Spleen (tissue), 11 donors: ENCODE measurements around the gene PITPNC1. TPM values are rescaled to one million over a fixed set of nuclear protein-coding genes. Genes with fewer than 3 reads are reported as not detected.

Source experiments
- DNase-seq: peaks from one replicate; pipeline ENCODE4 v3.0.0-alpha.2; 2020
- H3K27ac ChIP-seq, 8 donors: fragments of 200-600 bp; sonication (generic) in 7 of 8; 1 replicate in 4 of 8; 2 replicates in 4 of 8; pipeline versions ENCODE4 v1.5.0 to v1.8.0; 2016 to 2021; ENCODE audit warnings: inconsistent platforms in 4 of 8, mild to moderate bottlenecking in 4 of 8, moderate library complexity in 1 of 8
- H3K27me3 ChIP-seq, 7 donors: fragments of 200-600 bp; sonication (generic) in 6 of 7; replicated peaks in 1 of 7; 1 replicate in 4 of 7; 2 replicates in 3 of 7; pipeline versions ENCODE4 v1.5.0 to v1.8.0; 2016 to 2021; ENCODE audit warnings: inconsistent platforms in 3 of 7, mild to moderate bottlenecking in 1 of 7
- H3K36me3 ChIP-seq, 6 donors: fragments of 200-600 bp; sonication (generic) in 5 of 6; 1 replicate in 4 of 6; 2 replicates in 2 of 6; pipeline versions ENCODE4 v1.5.0 to v1.8.0; 2016 to 2021; ENCODE audit warnings: inconsistent platforms in 2 of 6
- H3K4me1 ChIP-seq, 6 donors: fragments of 200-600 bp; sonication (generic) in 5 of 6; 1 replicate in 3 of 6; 2 replicates in 3 of 6; pipeline versions ENCODE4 v1.5.0 to v1.8.0; 2016 to 2021; ENCODE audit warnings: inconsistent platforms in 3 of 6
- H3K4me3 ChIP-seq, 8 donors: fragments of 200-600 bp; sonication (generic) in 7 of 8; 1 replicate in 4 of 8; 2 replicates in 4 of 8; pipeline versions ENCODE4 v1.5.0 to v1.8.0; 2016 to 2021; ENCODE audit warnings: inconsistent platforms in 4 of 8, mild to moderate bottlenecking in 4 of 8, moderate library complexity in 2 of 8
- H3K9me3 ChIP-seq, 8 donors: fragments of 200-600 bp; sonication (generic) in 7 of 8; 1 replicate in 4 of 8; 2 replicates in 4 of 8; pipeline versions ENCODE4 v1.5.0 to v1.8.0; 2016 to 2021; ENCODE audit warnings: inconsistent platforms in 4 of 8
- POLR2A ChIP-seq, 3 donors: fragments of 450-650 bp; IDR thresholded peaks; one replicate each; pipeline ENCODE4 v1.5.1; 2017; ENCODE audit warnings: antibody characterized with exemption in 3 of 3, mild to moderate bottlenecking in 1 of 3
- POLR2AphosphoS5 ChIP-seq, 3 donors: sonication (generic); formaldehyde crosslinking; IDR thresholded peaks; one replicate each; pipeline ENCODE4 v1.5.1; 2017; ENCODE audit warnings: antibody characterized with exemption in 3 of 3
- WGBS, 5 donors: extraction: QIAGEN DNeasy Blood & Tissue Kit in 3 of 5; methylation state at CpG; one replicate each; pipeline versions ENCODE4 v1.1.5 to v1.1.7; 2013 to 2018; 5-methylcytosine and 5-hydroxymethylcytosine counted together
- intact Hi-C: fragments of 100-400 bp; cut with DNase I; formaldehyde crosslinking; loops from one replicate; pipeline ENCODE4 v1.15.0; 2023; ENCODE audit warnings: low total_unique reads
- polyA plus RNA-seq, 3 donors: library from polyadenylated mRNA; stranded (reverse); fragments of 200-250 nt; gene quantifications; one replicate each; pipeline ENCODE4 v1.2.1, GENCODE V29; 2013
- total RNA-seq, 7 donors: library from RNA; depleted of rRNA in 3 of 7; stranded (reverse); fragments of >200 nt in 3 of 7; fragmentation: NEBNext Ultra II Directional in 4 of 7; extraction: Animal tissue kit (Norgen Biotek cat#: 25700) in 4 of 7; gene quantifications; one replicate each; pipeline versions ENCODE4 v1.1.0 to v1.2.1, GENCODE V29; 2016 to 2021
- TF ChIP-seq, protein P1 (sequence below), 11 experiments: fragments of 200-600 bp in 7 of 11; fragments of 450-650 bp in 4 of 11; sonication (generic) in 4 of 11; IDR thresholded peaks in 8 of 11; conservative IDR thresholded peaks in 3 of 11; 1 replicate in 7 of 11; 2 replicates in 4 of 11; pipeline versions ENCODE4 v1.4.0 to v1.8.0; 2016 to 2021; ENCODE audit warnings: antibody characterized with exemption in 11 of 11, inconsistent platforms in 4 of 11, mild to moderate bottlenecking in 1 of 11
- donor health status: healthy with polysubstance abuse.
- donor health status: DM: no; HTN: no; CAD: no; lungs with moderate emphysema.
- donor health status: DM: no; HTN: no; CAD: no.
- donor health status: Bipolar disorder and iron deficiency.
- donor health status: healthy.
- donor health status: DM: no; HTN: no; CAD: no.
- donor health status: DM: yes; HTN: yes; CAD: no.

The PITPNC1 gene
- total and polyA plus RNA-seq, 10 donors = 5.8 to 33.8 (median 18.8) TPM

DNA sequence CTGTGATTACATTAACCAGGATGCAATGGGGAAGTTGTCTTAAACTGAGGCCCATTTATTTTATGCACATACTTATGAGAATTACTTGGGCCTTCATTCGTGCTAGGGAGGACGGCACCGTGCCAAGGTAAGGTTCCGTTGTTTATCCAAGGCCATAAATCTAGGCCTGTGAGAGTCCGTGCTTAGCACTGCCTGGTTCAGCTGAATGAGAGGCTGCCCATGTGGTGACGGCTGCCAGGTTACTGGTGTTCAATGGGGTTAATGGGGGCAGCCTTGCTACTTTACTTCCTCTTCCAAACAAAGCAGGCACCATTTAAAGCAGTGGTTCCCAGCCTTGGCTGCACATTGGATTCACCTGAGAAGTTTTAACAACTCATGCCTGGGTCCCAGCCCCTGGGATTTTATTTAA is 205.6 kb downstream of the PITPNC1 start:
- TF ChIP-seq POLR2A (IDR thresholded peaks at IDR 0.05) = no peak
- TF ChIP-seq POLR2AphosphoS5 (IDR thresholded peaks at IDR 0.05) = no peak
- TF ChIP-seq, protein P1, sequence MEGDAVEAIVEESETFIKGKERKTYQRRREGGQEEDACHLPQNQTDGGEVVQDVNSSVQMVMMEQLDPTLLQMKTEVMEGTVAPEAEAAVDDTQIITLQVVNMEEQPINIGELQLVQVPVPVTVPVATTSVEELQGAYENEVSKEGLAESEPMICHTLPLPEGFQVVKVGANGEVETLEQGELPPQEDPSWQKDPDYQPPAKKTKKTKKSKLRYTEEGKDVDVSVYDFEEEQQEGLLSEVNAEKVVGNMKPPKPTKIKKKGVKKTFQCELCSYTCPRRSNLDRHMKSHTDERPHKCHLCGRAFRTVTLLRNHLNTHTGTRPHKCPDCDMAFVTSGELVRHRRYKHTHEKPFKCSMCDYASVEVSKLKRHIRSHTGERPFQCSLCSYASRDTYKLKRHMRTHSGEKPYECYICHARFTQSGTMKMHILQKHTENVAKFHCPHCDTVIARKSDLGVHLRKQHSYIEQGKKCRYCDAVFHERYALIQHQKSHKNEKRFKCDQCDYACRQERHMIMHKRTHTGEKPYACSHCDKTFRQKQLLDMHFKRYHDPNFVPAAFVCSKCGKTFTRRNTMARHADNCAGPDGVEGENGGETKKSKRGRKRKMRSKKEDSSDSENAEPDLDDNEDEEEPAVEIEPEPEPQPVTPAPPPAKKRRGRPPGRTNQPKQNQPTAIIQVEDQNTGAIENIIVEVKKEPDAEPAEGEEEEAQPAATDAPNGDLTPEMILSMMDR (IDR thresholded peaks at IDR 0.05 in 8 of 11, conservative IDR thresholded peaks at IDR 0.05 in 3 of 11) = no peak
- peaks cover 0 to 6% (median 0%) of the 10 kb centered on the region in 8 donors for H3K9me3 ChIP-seq
- no peak overlapping the region for H3K27ac ChIP-seq
- H3K4me1 ChIP-seq = no peaks in the 10 kb centered on the region
- WGBS, 5 donors = 80 to 85% (median 84%) methylated on average over 6 of the region's 6 CpGs
- no peak overlapping the region for H3K4me3 ChIP-seq
- H3K36me3 ChIP-seq = peaks cover 0 to 42% (median 0%) of the 10 kb centered on the region in 6 donors
- intact Hi-C loops = no loop called here
- no peaks in the 10 kb centered on the region for H3K27me3 ChIP-seq
- no peak for DNase-seq

DNA sequence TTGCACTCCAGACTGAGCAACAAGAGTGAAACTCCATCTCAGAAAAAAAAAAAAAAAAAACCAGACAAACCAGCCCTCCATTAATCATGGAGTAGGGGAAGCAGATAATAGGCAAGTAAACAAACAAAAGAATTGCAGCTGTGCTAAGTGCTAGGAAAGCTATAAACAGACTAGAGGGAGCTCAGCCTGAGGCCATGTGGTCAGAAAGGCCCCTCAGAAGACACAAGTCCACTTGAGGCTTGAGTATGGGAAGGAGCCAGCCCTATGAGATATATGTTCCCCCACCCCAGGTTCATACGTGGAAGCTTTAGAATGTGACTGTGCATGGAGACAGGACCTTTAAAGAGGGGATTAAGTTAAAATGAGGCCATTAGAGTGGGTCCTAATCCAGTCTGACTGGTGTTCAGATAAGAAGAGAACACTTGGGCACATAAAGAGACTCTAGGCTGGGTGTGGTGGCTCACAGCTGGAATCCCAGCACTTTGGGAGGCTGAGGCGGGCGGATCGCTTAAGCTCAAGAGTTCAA is 208.1 kb downstream of the PITPNC1 start:
- no peak for DNase-seq
- no peak overlapping the region for H3K4me3 ChIP-seq
- WGBS, 5 donors = 92 to 98% (median 98%) methylated on average over 4 of the region's 4 CpGs
- H3K4me1 ChIP-seq = no peaks in the 10 kb centered on the region
- peaks cover 0 to 21% (median 0%) of the 10 kb centered on the region in 6 donors for H3K36me3 ChIP-seq
- no peaks in the 10 kb centered on the region for H3K27me3 ChIP-seq
- H3K9me3 ChIP-seq = peaks cover 0 to 6% (median 0%) of the 10 kb centered on the region in 8 donors
- intact Hi-C loops = no loop called here
- TF ChIP-seq POLR2AphosphoS5 (IDR thresholded peaks at IDR 0.05) (no peak), POLR2A (IDR thresholded peaks at IDR 0.05) (no peak)
- TF ChIP-seq, protein P1 (IDR thresholded peaks at IDR 0.05 in 8 of 11, conservative IDR thresholded peaks at IDR 0.05 in 3 of 11) = no peak
- H3K27ac ChIP-seq = no peak overlapping the region

DNA sequence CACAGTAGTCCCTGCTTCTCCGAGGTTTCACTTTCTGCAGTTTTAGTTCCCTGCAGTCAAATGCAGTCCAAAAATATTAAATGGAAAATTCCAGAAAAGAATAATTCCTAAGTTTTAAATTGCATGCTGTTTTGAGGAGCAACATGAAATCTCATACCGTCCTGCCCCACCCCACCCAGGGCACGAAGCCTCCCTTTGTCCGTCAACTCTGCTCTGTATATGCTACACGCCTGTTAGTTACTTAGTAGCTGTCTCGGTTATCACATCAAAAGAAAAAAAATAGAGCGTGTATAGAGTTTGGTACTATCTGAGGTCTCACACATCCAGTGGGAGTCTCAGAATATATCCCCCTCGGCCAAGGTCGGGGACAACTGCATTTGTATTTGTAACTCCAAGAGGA is 211.2 kb downstream of the PITPNC1 start:
- 93 to 98% (median 95%) methylated on average over 9 of the region's 9 CpGs for WGBS, 5 donors

DNA sequence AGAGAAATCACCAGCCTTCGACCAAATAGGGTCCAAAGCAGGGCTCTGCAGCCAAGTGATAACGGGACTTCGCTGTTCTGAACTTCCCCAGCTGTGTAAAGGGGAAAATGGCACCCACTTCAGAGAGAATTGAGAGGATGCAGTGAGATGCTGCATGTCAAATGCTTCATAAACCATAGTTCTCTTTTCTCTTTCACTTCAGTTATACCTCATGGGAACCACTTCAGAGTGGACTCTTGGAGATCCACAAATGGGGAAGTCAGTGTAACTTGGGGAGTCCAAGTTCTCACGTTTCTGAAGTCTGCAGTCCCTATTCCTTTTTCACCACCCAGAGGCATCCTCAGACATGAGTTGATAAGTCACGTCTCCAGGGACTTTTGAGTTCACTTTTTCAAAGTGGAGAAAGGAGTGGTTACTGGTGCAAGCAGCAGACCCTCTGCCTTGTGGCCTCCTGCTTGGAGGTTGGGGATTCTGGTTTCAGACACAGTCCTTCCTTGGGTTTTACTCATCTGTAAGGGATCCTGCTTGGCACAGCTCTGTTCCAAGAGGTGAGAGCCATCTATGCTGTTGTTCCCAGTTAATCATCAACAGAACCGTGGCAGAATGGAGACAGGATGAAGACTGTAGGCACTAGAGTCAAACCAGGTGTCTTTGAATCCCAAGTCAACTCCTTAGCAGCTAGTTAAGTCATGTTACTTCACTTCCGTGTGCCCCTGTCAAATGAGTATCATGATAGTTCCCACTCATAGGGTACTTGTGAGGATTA is 217.2 kb downstream of the PITPNC1 start:
- 66 to 78% (median 73%) methylated on average over 7 of the region's 7 CpGs for WGBS, 5 donors
- Histone ChIP-seq H3K27ac (no peak overlapping the region), H3K27me3 (no peaks in the 10 kb centered on the region), H3K9me3 (no peaks in the 10 kb centered on the region), H3K36me3 (no peaks in the 10 kb centered on the region), H3K4me3 (no peak overlapping the region), H3K4me1 (no peaks in the 10 kb centered on the region)
- no peak for DNase-seq
- TF ChIP-seq POLR2AphosphoS5 (IDR thresholded peaks at IDR 0.05) (no peak), POLR2A (IDR thresholded peaks at IDR 0.05) (no peak)
- TF ChIP-seq, protein P1 (IDR thresholded peaks at IDR 0.05 in 8 of 11, conservative IDR thresholded peaks at IDR 0.05 in 3 of 11) = no peak
- intact Hi-C loops = no loop called here

More for the DNA sequence above, 211.2 kb downstream of the PITPNC1 start:
- H3K4me3 ChIP-seq = no peak overlapping the region
- H3K27me3 ChIP-seq = no peaks in the 10 kb centered on the region
- TF ChIP-seq, protein P1 (IDR thresholded peaks at IDR 0.05 in 8 of 11, conservative IDR thresholded peaks at IDR 0.05 in 3 of 11) = no peak
- TF ChIP-seq POLR2A (IDR thresholded peaks at IDR 0.05) (no peak), POLR2AphosphoS5 (IDR thresholded peaks at IDR 0.05) (no peak)
- peaks cover 0 to 6% (median 0%) of the 10 kb centered on the region in 6 donors for H3K36me3 ChIP-seq
- peaks cover 0 to 6% (median 0%) of the 10 kb centered on the region in 8 donors for H3K9me3 ChIP-seq
- H3K4me1 ChIP-seq = no peaks in the 10 kb centered on the region
- H3K27ac ChIP-seq = no peak overlapping the region
- intact Hi-C loops = no loop called here
- no peak for DNase-seq
